ENCODE results near the gene CDKL1. TPM values are rescaled to one million over a fixed set of nuclear protein-coding genes. Genes with fewer than 3 reads are reported as not detected.

Gene CDKL1
- total RNA-seq, 1 experiment from 2014 or later: 11.3 TPM

- no peak for DNase-seq (ENCODE audit: low spot score)
- ChIA-PET CTCF (no interaction called here), POLR2A (ENCODE audit: low non-redundant PET) (no interaction called here)
- intact Hi-C loops (cut with micrococcal nuclease; ENCODE audit: unreplicated experiment): no loop called here
- BruUV-seq (replicated peaks): no TSS peak
- Histone ChIP-seq H3K4me3 (ENCODE audit: low read depth, low read length, poor library complexity, severe bottlenecking) (no peak overlapping the region), H3K9me3 (ENCODE audit: low read depth, low read length, poor library complexity, severe bottlenecking) (no peaks in the 10 kb centered on the region), H3K36me3 (ENCODE audit: insufficient read depth, low read length, poor library complexity, severe bottlenecking) (no peaks in the 10 kb centered on the region), H3K27me3 (replicated peaks; ENCODE audit: insufficient read depth, low read depth, low read length, poor library complexity) (no peaks in the 10 kb centered on the region), H3K4me1 (ENCODE audit: insufficient read depth, low read length, poor library complexity, severe bottlenecking) (no peaks in the 10 kb centered on the region), H3K27ac (ENCODE audit: low read depth, low read length, poor library complexity, severe bottlenecking) (no peak overlapping the region)
- TF ChIP-seq CTCF (conservative IDR thresholded peaks at IDR 0.05; ENCODE audit: low read depth, low read length) (no peak), EZH2 (IDR thresholded peaks at IDR 0.05; ENCODE audit: borderline replicate concordance, low read depth, low read length, poor library complexity, severe bottlenecking) (no peak)
Observed at GRCh38 chr14:50410071-50410470, 13.4 kb upstream of the CDKL1 start.

- Histone ChIP-seq H3K4me1 (ENCODE audit: insufficient read depth, low read length, poor library complexity, severe bottlenecking) (no peaks in the 10 kb centered on the region), H3K27me3 (replicated peaks; ENCODE audit: insufficient read depth, low read depth, low read length, poor library complexity) (no peaks in the 10 kb centered on the region), H3K27ac (ENCODE audit: low read depth, low read length, poor library complexity, severe bottlenecking) (no peak overlapping the region), H3K36me3 (ENCODE audit: insufficient read depth, low read length, poor library complexity, severe bottlenecking) (no peaks in the 10 kb centered on the region), H3K9me3 (ENCODE audit: low read depth, low read length, poor library complexity, severe bottlenecking) (no peaks in the 10 kb centered on the region), H3K4me3 (ENCODE audit: low read depth, low read length, poor library complexity, severe bottlenecking) (no peak overlapping the region)
- POLR2A ChIA-PET (ENCODE audit: low non-redundant PET): interaction anchor here (0.6 kb wide), 1 partner anchor 713 kb away, joined by 3 read pairs; no protein-coding TSS in a partner anchor
- CTCF ChIA-PET: interaction anchor here (0.6 kb wide), 1 partner anchor 299 kb away, joined by 5 read pairs; no protein-coding TSS in a partner anchor
- intact Hi-C loops (cut with micrococcal nuclease; ENCODE audit: unreplicated experiment): no loop called here
- TF ChIP-seq EZH2 (IDR thresholded peaks at IDR 0.05; ENCODE audit: borderline replicate concordance, low read depth, low read length, poor library complexity, severe bottlenecking) (no peak), CTCF (conservative IDR thresholded peaks at IDR 0.05; ENCODE audit: low read depth, low read length) (no peak)
- BruUV-seq (replicated peaks): no TSS peak
- DNase-seq (ENCODE audit: low spot score): no peak
Observed at GRCh38 chr14:50407111-50407812, 10.6 kb upstream of the CDKL1 start.

- no peak for DNase-seq (ENCODE audit: low spot score)
- TF ChIP-seq EZH2 (IDR thresholded peaks at IDR 0.05; ENCODE audit: borderline replicate concordance, low read depth, low read length, poor library complexity, severe bottlenecking): no peak
- no peak for TF ChIP-seq CTCF (conservative IDR thresholded peaks at IDR 0.05; ENCODE audit: low read depth, low read length)
- ChIA-PET CTCF (no interaction called here), POLR2A (ENCODE audit: low non-redundant PET) (no interaction called here)
- intact Hi-C loops (cut with micrococcal nuclease; ENCODE audit: unreplicated experiment): no loop called here
- H3K36me3 ChIP-seq (ENCODE audit: insufficient read depth, low read length, poor library complexity, severe bottlenecking): no peaks in the 10 kb centered on the region
- peaks cover 6% of the 10 kb centered on the region for H3K4me1 ChIP-seq (ENCODE audit: insufficient read depth, low read length, poor library complexity, severe bottlenecking)
- H3K27me3 ChIP-seq (replicated peaks; ENCODE audit: insufficient read depth, low read depth, low read length, poor library complexity): no peaks in the 10 kb centered on the region
- no TSS peak for BruUV-seq (replicated peaks)
- H3K9me3 ChIP-seq (ENCODE audit: low read depth, low read length, poor library complexity, severe bottlenecking): no peaks in the 10 kb centered on the region
- H3K27ac ChIP-seq (ENCODE audit: low read depth, low read length, poor library complexity, severe bottlenecking): no peak overlapping the region
- no peak overlapping the region for H3K4me3 ChIP-seq (ENCODE audit: low read depth, low read length, poor library complexity, severe bottlenecking)
Observed at GRCh38 chr14:50403419-50403818, 6.7 kb upstream of the CDKL1 start.
